ENCODE results near the gene LPAR5. TPM values are rescaled to one million over a fixed set of nuclear protein-coding genes. Genes with fewer than 3 reads are reported as not detected.

Gene LPAR5
- total RNA-seq, 1 donor from 2014 or later, result 0.07 TPM

Other genes starting within 250 kb of the LPAR5 start
- not detected in 2 replicates for gene CD27, start 191.0 kb downstream of the LPAR5 start, total RNA-seq
- 5.4 and 6.5 TPM in 2 replicates for gene TAPBPL, start 183.9 kb downstream of the LPAR5 start, total RNA-seq
- 5.7 and 6.4 TPM in 2 replicates for gene VAMP1, start 165.3 kb downstream of the LPAR5 start, total RNA-seq
- 132 and 186 TPM in 2 replicates for gene MRPL51, start 142.7 kb downstream of the LPAR5 start, total RNA-seq
- 48.6 and 95.9 TPM in 2 replicates for gene NCAPD2, start 141.9 kb downstream of the LPAR5 start, total RNA-seq
- 6,666 and 8,207 TPM in 2 replicates for gene GAPDH, start 101.4 kb downstream of the LPAR5 start, total RNA-seq
- 8.3 and 9.0 TPM in 2 replicates for gene IFFO1, start 79.9 kb downstream of the LPAR5 start, total RNA-seq
- 20.7 and 30.5 TPM in 2 replicates for gene NOP2, start 67.7 kb downstream of the LPAR5 start, total RNA-seq
- 205 and 216 TPM in 2 replicates for gene CHD4, start 28.6 kb downstream of the LPAR5 start, total RNA-seq
- gene ACRBP, start 11.5 kb upstream of the LPAR5 start, total RNA-seq, result 0.11 and 0.26 TPM in 2 replicates
- gene ING4, start 27.2 kb upstream of the LPAR5 start, total RNA-seq, result 26.0 and 31.9 TPM in 2 replicates
- 9.5 and 12.0 TPM in 2 replicates for gene ZNF384, start 53.4 kb upstream of the LPAR5 start, total RNA-seq
- gene PIANP, start 64.9 kb upstream of the LPAR5 start, total RNA-seq, result not detected in 2 replicates
- 54.8 and 71.4 TPM in 2 replicates for gene COPS7A, start 88.1 kb upstream of the LPAR5 start, total RNA-seq
- 56.9 and 94.9 TPM in 2 replicates for gene MLF2, start 117.2 kb upstream of the LPAR5 start, total RNA-seq
- 45.2 and 61.3 TPM in 2 replicates for gene PTMS, start 130.4 kb upstream of the LPAR5 start, total RNA-seq
- 0.11 and 0.13 TPM in 2 replicates for gene LAG3, start 136.6 kb upstream of the LPAR5 start, total RNA-seq
- gene CD4, start 153.6 kb upstream of the LPAR5 start, total RNA-seq, result 0.07 TPM in 1 of 2 replicates, not detected in the other
- 9.0 and 13.5 TPM in 2 replicates for gene GPR162, start 185.9 kb upstream of the LPAR5 start, total RNA-seq
- gene P3H3, start 192.4 kb upstream of the LPAR5 start, total RNA-seq, result 66.5 and 83.1 TPM in 2 replicates
- gene GNB3, start 205.0 kb upstream of the LPAR5 start, total RNA-seq, result 0.79 and 1.4 TPM in 2 replicates
- 11.0 and 27.2 TPM in 2 replicates for gene CDCA3, start 215.3 kb upstream of the LPAR5 start, total RNA-seq
- gene USP5, start 216.2 kb upstream of the LPAR5 start, total RNA-seq, result 105 and 132 TPM in 2 replicates
- 941 and 1,374 TPM in 2 replicates for gene TPI1, start 231.6 kb upstream of the LPAR5 start, total RNA-seq
- gene SPSB2, start 237.3 kb upstream of the LPAR5 start, total RNA-seq, result 3.1 and 5.8 TPM in 2 replicates

Measured in pulmonary artery endothelial cell (primary cell).